ENCODE results near the gene GPATCH11.

DNA sequence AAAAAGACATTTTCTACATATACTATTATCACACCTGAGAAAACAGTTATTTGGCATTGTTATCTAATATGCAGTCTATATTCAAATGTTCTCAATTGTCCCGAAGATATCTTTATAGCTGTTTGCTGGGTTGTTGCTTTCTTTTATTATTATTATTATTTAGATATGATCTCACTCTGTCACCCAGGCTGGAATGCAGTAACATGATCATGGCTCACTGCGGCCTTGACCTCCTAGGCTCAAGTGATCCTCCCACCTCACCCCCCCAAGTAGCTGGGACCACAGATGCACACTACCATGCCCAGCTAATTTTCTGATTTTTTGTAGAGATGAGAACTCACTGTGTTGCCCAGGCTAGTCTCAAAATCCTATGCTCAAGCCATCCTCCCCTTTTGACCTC lies 19.9 kb downstream of the GPATCH11 start:
- TF ChIP-seq, protein P1, sequence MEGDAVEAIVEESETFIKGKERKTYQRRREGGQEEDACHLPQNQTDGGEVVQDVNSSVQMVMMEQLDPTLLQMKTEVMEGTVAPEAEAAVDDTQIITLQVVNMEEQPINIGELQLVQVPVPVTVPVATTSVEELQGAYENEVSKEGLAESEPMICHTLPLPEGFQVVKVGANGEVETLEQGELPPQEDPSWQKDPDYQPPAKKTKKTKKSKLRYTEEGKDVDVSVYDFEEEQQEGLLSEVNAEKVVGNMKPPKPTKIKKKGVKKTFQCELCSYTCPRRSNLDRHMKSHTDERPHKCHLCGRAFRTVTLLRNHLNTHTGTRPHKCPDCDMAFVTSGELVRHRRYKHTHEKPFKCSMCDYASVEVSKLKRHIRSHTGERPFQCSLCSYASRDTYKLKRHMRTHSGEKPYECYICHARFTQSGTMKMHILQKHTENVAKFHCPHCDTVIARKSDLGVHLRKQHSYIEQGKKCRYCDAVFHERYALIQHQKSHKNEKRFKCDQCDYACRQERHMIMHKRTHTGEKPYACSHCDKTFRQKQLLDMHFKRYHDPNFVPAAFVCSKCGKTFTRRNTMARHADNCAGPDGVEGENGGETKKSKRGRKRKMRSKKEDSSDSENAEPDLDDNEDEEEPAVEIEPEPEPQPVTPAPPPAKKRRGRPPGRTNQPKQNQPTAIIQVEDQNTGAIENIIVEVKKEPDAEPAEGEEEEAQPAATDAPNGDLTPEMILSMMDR (IDR thresholded peaks at IDR 0.05; ENCODE audit: low read length) = no peak
- no peak for TF ChIP-seq EZH2 (IDR thresholded peaks at IDR 0.05; ENCODE audit: borderline replicate concordance, low read length)

All from OCI-LY1 (cell line).